Keratinocyte (primary cell): ENCODE measurements around the gene TTL.
"Not testable (repeated sequence)": the region's sequence is repeated elsewhere in the genome, so short reads cannot be mapped to it uniquely, and the experiment has no call there.

Experiments
- EZH2 ChIP-seq: IDR thresholded peaks from one replicate; pipeline ENCODE4 v1.6.1; 2012; ENCODE audit warnings: inconsistent platforms, mild to moderate bottlenecking, low read length, moderate library complexity
- TF ChIP-seq, protein P1 (sequence below), 3 experiments: IDR thresholded peaks in 1 of 3; conservative IDR thresholded peaks in 1 of 3; optimal IDR thresholded peaks in 1 of 3; 2 replicates in 2 of 3; 3 replicates in 1 of 3; pipeline versions ENCODE3 to v1.5.1; 2011; ENCODE audit warnings: low read length in 3 of 3, mild to moderate bottlenecking in 3 of 3, moderate library complexity in 2 of 3, control low read depth in 1 of 3, inconsistent platforms in 1 of 3; ENCODE audit not compliant: insufficient read depth in 2 of 3; ENCODE audit errors: extremely low read depth in 1 of 3

DNA sequence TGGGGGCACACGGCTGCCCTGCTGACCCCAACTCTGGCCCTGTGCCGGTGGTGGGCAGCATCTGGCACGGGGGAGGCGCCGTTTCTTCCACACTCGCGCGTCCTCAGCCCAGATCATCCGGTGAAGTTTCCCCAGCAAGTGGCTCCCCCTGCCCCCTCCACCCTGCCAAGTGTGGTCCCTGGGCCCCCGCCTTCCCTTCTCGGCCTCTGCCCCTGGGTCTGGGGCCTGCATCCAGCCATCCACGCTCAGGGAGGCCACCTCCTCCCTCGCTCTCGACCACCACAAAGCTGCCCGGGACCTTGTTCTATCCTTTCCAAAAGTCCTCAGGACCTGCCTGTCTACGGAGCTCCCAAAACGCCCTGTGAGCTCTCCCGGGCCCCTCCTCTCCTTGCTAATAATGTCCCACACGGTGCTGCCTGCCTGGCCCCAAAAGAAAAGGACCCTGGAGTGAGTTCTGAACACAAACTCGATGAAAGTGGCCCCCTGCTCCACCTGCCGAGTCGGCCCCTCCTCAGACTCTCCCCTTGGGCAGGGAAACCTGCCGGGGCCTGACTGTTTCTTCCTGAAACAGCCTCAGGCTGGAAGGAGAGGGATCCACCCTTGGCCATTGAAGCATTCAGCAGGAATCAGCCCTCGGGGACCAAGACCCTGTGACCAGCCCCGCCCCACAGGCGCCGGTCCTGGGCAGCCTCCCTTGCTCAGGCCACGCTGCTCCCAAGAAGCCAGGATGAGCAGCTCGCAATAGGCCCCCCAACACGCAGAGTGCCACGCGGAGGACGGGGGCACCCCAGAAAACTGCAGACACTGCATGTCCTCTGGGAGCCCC is 46.9 kb upstream of the TTL start:
- not testable (repeated sequence) for TF ChIP-seq EZH2
- TF ChIP-seq, protein P1, sequence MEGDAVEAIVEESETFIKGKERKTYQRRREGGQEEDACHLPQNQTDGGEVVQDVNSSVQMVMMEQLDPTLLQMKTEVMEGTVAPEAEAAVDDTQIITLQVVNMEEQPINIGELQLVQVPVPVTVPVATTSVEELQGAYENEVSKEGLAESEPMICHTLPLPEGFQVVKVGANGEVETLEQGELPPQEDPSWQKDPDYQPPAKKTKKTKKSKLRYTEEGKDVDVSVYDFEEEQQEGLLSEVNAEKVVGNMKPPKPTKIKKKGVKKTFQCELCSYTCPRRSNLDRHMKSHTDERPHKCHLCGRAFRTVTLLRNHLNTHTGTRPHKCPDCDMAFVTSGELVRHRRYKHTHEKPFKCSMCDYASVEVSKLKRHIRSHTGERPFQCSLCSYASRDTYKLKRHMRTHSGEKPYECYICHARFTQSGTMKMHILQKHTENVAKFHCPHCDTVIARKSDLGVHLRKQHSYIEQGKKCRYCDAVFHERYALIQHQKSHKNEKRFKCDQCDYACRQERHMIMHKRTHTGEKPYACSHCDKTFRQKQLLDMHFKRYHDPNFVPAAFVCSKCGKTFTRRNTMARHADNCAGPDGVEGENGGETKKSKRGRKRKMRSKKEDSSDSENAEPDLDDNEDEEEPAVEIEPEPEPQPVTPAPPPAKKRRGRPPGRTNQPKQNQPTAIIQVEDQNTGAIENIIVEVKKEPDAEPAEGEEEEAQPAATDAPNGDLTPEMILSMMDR (optimal IDR thresholded peaks at IDR 0.05 in 1 of 3, IDR thresholded peaks at IDR 0.05 in 1 of 3, conservative IDR thresholded peaks at IDR 0.05 in 1 of 3; ENCODE audit: extremely low read depth in 1 of 3, insufficient read depth in 2 of 3, low read length in 3 of 3) = not testable (repeated sequence)
